Adrenal gland (tissue), 12 donors: Measurements from ENCODE around the gene ENDOD1. TPM values are rescaled to one million over a fixed set of nuclear protein-coding genes. Genes with fewer than 3 reads are reported as not detected.

Experiments used
- DNase-seq, 7 donors: peaks; one replicate each; pipeline ENCODE4 v3.0.0-alpha.2; 2019 to 2020
- H3K27ac ChIP-seq, 5 donors: fragments of 200-600 bp; sonication (generic) in 4 of 5; 1 replicate in 3 of 5; 2 replicates in 2 of 5; pipeline versions ENCODE4 v1.5.1 to v1.8.0; 2016 to 2020; ENCODE audit warnings: mild to moderate bottlenecking in 1 of 5
- H3K27me3 ChIP-seq: fragments of 200-600 bp; 2 replicates; pipeline ENCODE4 v1.8.0; 2021
- H3K36me3 ChIP-seq, 2 donors: fragments of 200-600 bp; replicated peaks in 1 of 2; 1 replicate in 1 of 2; 2 replicates in 1 of 2; pipeline versions ENCODE4 v1.5.1 to v1.8.0; 2018 to 2022
- H3K4me1 ChIP-seq, 2 donors: fragments of 200-600 bp; replicated peaks in 1 of 2; 1 replicate in 1 of 2; 2 replicates in 1 of 2; pipeline versions ENCODE4 v1.5.1 to v1.8.0; 2018 to 2021
- H3K4me3 ChIP-seq, 4 donors: fragments of 200-600 bp; sonication (generic) in 3 of 4; one replicate each; pipeline ENCODE4 v1.5.1; 2016 to 2018
- H3K9me3 ChIP-seq, 3 donors: fragments of 200-600 bp; sonication (generic) in 1 of 3; replicated peaks in 1 of 3; 1 replicate in 2 of 3; 2 replicates in 1 of 3; pipeline versions ENCODE4 v1.5.1 to v1.8.0; 2016 to 2021
- CTCF ChIP-seq, 6 experiments: fragments of 450-650 bp in 4 of 6; fragments of 200-600 bp in 2 of 6; sonication (generic) in 1 of 6; IDR thresholded peaks; 1 replicate in 5 of 6; 2 replicates in 1 of 6; pipeline versions ENCODE4 v1.5.1 to v1.8.0; 2016 to 2021; ENCODE audit warnings: antibody characterized with exemption in 6 of 6, mild to moderate bottlenecking in 2 of 6, moderate library complexity in 1 of 6
- POLR2A ChIP-seq, 2 donors: fragments of 450-650 bp; IDR thresholded peaks; one replicate each; pipeline ENCODE4 v1.6.1; 2017; ENCODE audit warnings: antibody characterized with exemption in 2 of 2, mild to moderate bottlenecking in 2 of 2, moderate library complexity in 1 of 2
- WGBS, 4 donors: extraction: QIAGEN DNeasy Blood & Tissue Kit in 2 of 4; methylation state at CpG; one replicate each; pipeline versions ENCODE4 v1.1.5 to v1.1.7; 2013 to 2017; 5-methylcytosine and 5-hydroxymethylcytosine counted together
- intact Hi-C, 2 donors: fragments of 100-400 bp; cut with DNase I; formaldehyde crosslinking; loops; one replicate each; pipeline versions ENCODE4 v1.14.1 to v1.15.0; 2022 to 2023
- polyA plus RNA-seq, 3 donors: library from polyadenylated mRNA; stranded (reverse); fragments of 200-250 nt in 2 of 3; fragments of 350-450 nt in 1 of 3; fragmentation: Illumina TruSeq in 1 of 3; extraction: RNeasy Lipid Tissue Mini Kit (QIAGEN cat#74804) in 1 of 3; gene quantifications; one replicate each; pipeline ENCODE4 v1.2.3, GENCODE V29; 2013 to 2014
- total RNA-seq, 9 donors: library from RNA; depleted of rRNA in 4 of 9; stranded (reverse); fragments of >200 nt in 4 of 9; fragments of 120-200 nt in 1 of 9; fragmentation: NEBNext Ultra II Directional in 1 of 9; extraction: Animal tissue kit (Norgen Biotek cat#: 25700) in 1 of 9; gene quantifications; one replicate each; pipeline versions ENCODE4 v1.1.0 to v1.2.4, GENCODE V29; 2013 to 2023
- donor health status: healthy with polysubstance abuse.
- donor health status: Bipolar disorder and iron deficiency.
- donor health status: DM: yes; HTN: yes; CAD: no.
- donor health status: DM: no; HTN: no; CAD: no.
- donor health status: DM: no; HTN: no; CAD: no.
- donor health status: DM: yes; HTN: yes; CAD: no.

Gene ENDOD1
- total and polyA plus RNA-seq, 12 donors, result 6.1 to 61.6 (median 32.8) TPM

- TF ChIP-seq CTCF (IDR thresholded peaks at IDR 0.05) (no peak), POLR2A (IDR thresholded peaks at IDR 0.05) (no peak)
- H3K36me3 ChIP-seq, result no peaks in the 10 kb centered on the region
- no peak overlapping the region for H3K27ac ChIP-seq
- no peak overlapping the region for H3K4me3 ChIP-seq
- 65 to 78% (median 68%) methylated on average over 7 of the region's 7 CpGs for WGBS, 4 donors
- intact Hi-C loops, result no loop called here
- no peaks in the 10 kb centered on the region for H3K9me3 ChIP-seq
- peak in 1 of 7 donors; percentile 25 for DNase-seq
- H3K27me3 ChIP-seq, result no peaks in the 10 kb centered on the region
- H3K4me1 ChIP-seq, result peaks cover 0 to 7% of the 10 kb centered on the region in 2 donors
These were observed 67.4 kb downstream of the ENDOD1 start for GRCh38 chr11:95156916-95157541.

- DNase-seq, result no peak
- Histone ChIP-seq H3K27ac (no peak overlapping the region), H3K36me3 (no peaks in the 10 kb centered on the region), H3K4me3 (no peak overlapping the region), H3K9me3 (no peaks in the 10 kb centered on the region), H3K4me1 (peaks cover 0 to 7% of the 10 kb centered on the region in 2 donors), H3K27me3 (no peaks in the 10 kb centered on the region)
- TF ChIP-seq POLR2A (IDR thresholded peaks at IDR 0.05) (no peak), CTCF (IDR thresholded peaks at IDR 0.05) (no peak)
- 81 to 100% (median 87%) methylated on average over 1 of the region's 1 CpG for WGBS, 4 donors
- intact Hi-C loops, result no loop called here
These were observed 68.2 kb downstream of the ENDOD1 start for GRCh38 chr11:95157824-95158223.

GRCh38 chr11:95161248-95161647 is 71.6 kb downstream of the ENDOD1 start:
- Histone ChIP-seq H3K27ac (no peak overlapping the region), H3K4me1 (no peaks in the 10 kb centered on the region), H3K36me3 (no peaks in the 10 kb centered on the region), H3K9me3 (no peaks in the 10 kb centered on the region), H3K4me3 (no peak overlapping the region), H3K27me3 (no peaks in the 10 kb centered on the region)
- intact Hi-C loops, result no loop called here
- TF ChIP-seq POLR2A (IDR thresholded peaks at IDR 0.05), result no peak
- no peak for DNase-seq
- WGBS, 4 donors, result 79 to 91% (median 89%) methylated on average over 1 of the region's 1 CpG

GRCh38 chr11:95163106-95163505 is 73.5 kb downstream of the ENDOD1 start:
- DNase-seq, result no peak
- intact Hi-C loops, result no loop called here
- Histone ChIP-seq H3K4me1 (no peaks in the 10 kb centered on the region), H3K27me3 (no peaks in the 10 kb centered on the region), H3K27ac (no peak overlapping the region), H3K36me3 (no peaks in the 10 kb centered on the region), H3K4me3 (no peak overlapping the region), H3K9me3 (no peaks in the 10 kb centered on the region)
- TF ChIP-seq POLR2A (IDR thresholded peaks at IDR 0.05) (no peak), CTCF (IDR thresholded peaks at IDR 0.05) (no peak)
- 60 to 70% (median 65%) methylated on average over 4 of the region's 4 CpGs for WGBS, 4 donors

- H3K4me1 ChIP-seq, result no peaks in the 10 kb centered on the region
- no peak overlapping the region for H3K27ac ChIP-seq
- no peaks in the 10 kb centered on the region for H3K27me3 ChIP-seq
- no peak for TF ChIP-seq CTCF (IDR thresholded peaks at IDR 0.05)
- no peak for TF ChIP-seq POLR2A (IDR thresholded peaks at IDR 0.05)
- intact Hi-C loops, result no loop called here
- H3K4me3 ChIP-seq, result no peak overlapping the region
- no peaks in the 10 kb centered on the region for H3K9me3 ChIP-seq
- H3K36me3 ChIP-seq, result no peaks in the 10 kb centered on the region
- DNase-seq, result no peak
These were observed 76.0 kb downstream of the ENDOD1 start for GRCh38 chr11:95165638-95166037.
